HEK293 (cell line): Measurements from ENCODE around the gene MKI67.

Experiments used
- CTCF ChIA-PET: fragments of 350-600 bp; formaldehyde crosslinking; extraction: SDS; loops from one replicate; lab custom pipeline; 2021; ENCODE audit warnings: antibody characterized with exemption; lab: Yijun Ruan, JAX
- POLR2A ChIA-PET: fragments of 300-600 bp; formaldehyde crosslinking; extraction: SDS; loops from one replicate; lab custom pipeline; 2020; ENCODE audit warnings: antibody characterized with exemption, inconsistent platforms; lab: Yijun Ruan, JAX
- H3K27ac ChIP-seq: fragments of 200-500 bp; sonication (Bioruptor generic); 2 replicates; pipeline ENCODE4 v1.5.1; 2014; ENCODE audit warnings: low read depth, low read length, control low read depth, inconsistent platforms; ENCODE audit errors: extremely low read depth
- H3K36me3 ChIP-seq, 2 experiments: fragments of 200-500 bp in 1 of 2; sonication (Bioruptor generic) in 1 of 2; 1 replicate in 1 of 2; 2 replicates in 1 of 2; pipeline ENCODE4 v1.5.1; 2014 to 2017; ENCODE audit warnings: inconsistent platforms in 2 of 2, low read length in 2 of 2; ENCODE audit not compliant: control insufficient read depth in 2 of 2, insufficient read depth in 1 of 2
- H3K4me1 ChIP-seq: fragments of 200-500 bp; sonication (Bioruptor generic); 2 replicates; pipeline ENCODE4 v1.5.1; 2014; ENCODE audit warnings: mild to moderate bottlenecking, low read length, inconsistent platforms; ENCODE audit not compliant: control insufficient read depth, insufficient read depth
- H3K4me3 ChIP-seq: 2 replicates; pipeline ENCODE4 v1.5.1; 2011; ENCODE audit warnings: low read depth, mild to moderate bottlenecking, control low read depth, low read length, moderate library complexity
- H3K9me3 ChIP-seq: fragments of 200-500 bp; sonication (Bioruptor generic); 2 replicates; pipeline ENCODE4 v1.5.1; 2014; ENCODE audit warnings: low read depth, low read length, inconsistent platforms; ENCODE audit not compliant: control insufficient read depth, insufficient read depth
- HIC1 ChIP-seq: fragments of 450-650 bp; formaldehyde crosslinking; IDR thresholded peaks from 2 replicates; pipeline ENCODE4 v1.5.1; 2016; ENCODE audit warnings: missing biosample characterization, missing genetic modification characterization
- INSM2 ChIP-seq: fragments of 450-650 bp; formaldehyde crosslinking; IDR thresholded peaks from 2 replicates; pipeline ENCODE4 v1.5.1; 2016; ENCODE audit warnings: missing biosample characterization, missing genetic modification characterization
- PRDM6 ChIP-seq: fragments of 450-650 bp; formaldehyde crosslinking; IDR thresholded peaks from 2 replicates; pipeline ENCODE4 v1.5.1; 2017; ENCODE audit warnings: missing biosample characterization, missing genetic modification characterization
- WT1 ChIP-seq: fragments of 450-650 bp; formaldehyde crosslinking; IDR thresholded peaks from 2 replicates; pipeline ENCODE4 v1.5.1; 2016; ENCODE audit warnings: missing biosample characterization, missing genetic modification characterization
- ZBTB17 ChIP-seq: fragments of 450-650 bp; formaldehyde crosslinking; IDR thresholded peaks from 2 replicates; pipeline ENCODE4 v1.5.1; 2016; ENCODE audit warnings: missing biosample characterization, missing genetic modification characterization
- ZFP37 ChIP-seq: fragments of 450-650 bp; formaldehyde crosslinking; IDR thresholded peaks from 2 replicates; pipeline ENCODE4 v1.5.1; 2016; ENCODE audit warnings: missing biosample characterization, missing genetic modification characterization
- ZIC2 ChIP-seq: fragments of 450-650 bp; formaldehyde crosslinking; IDR thresholded peaks from 2 replicates; pipeline ENCODE4 v1.5.1; 2016; ENCODE audit warnings: missing biosample characterization, missing genetic modification characterization
- ZNF2 ChIP-seq: fragments of 450-650 bp; formaldehyde crosslinking; IDR thresholded peaks from 2 replicates; pipeline ENCODE4 v1.5.1; 2016; ENCODE audit warnings: missing biosample characterization, missing genetic modification characterization
- ZNF211 ChIP-seq: fragments of 450-650 bp; formaldehyde crosslinking; IDR thresholded peaks from 2 replicates; pipeline ENCODE4 v1.5.1; 2016; ENCODE audit warnings: low read depth, missing biosample characterization, missing genetic modification characterization
- ZNF239 ChIP-seq: fragments of 450-650 bp; formaldehyde crosslinking; IDR thresholded peaks from 2 replicates; pipeline ENCODE4 v1.5.1; 2016; ENCODE audit warnings: missing biosample characterization, missing genetic modification characterization
- ZNF26 ChIP-seq: fragments of 450-650 bp; formaldehyde crosslinking; IDR thresholded peaks from 2 replicates; pipeline ENCODE4 v1.5.1; 2016; ENCODE audit warnings: missing biosample characterization, missing genetic modification characterization
- ZNF266 ChIP-seq: fragments of 450-650 bp; formaldehyde crosslinking; IDR thresholded peaks from 2 replicates; pipeline ENCODE4 v1.5.1; 2016; ENCODE audit warnings: missing biosample characterization, missing genetic modification characterization, low read depth
- ZNF280C ChIP-seq: fragments of 450-650 bp; formaldehyde crosslinking; IDR thresholded peaks from 2 replicates; pipeline ENCODE4 v1.5.1; 2016; ENCODE audit warnings: missing biosample characterization, missing genetic modification characterization
- ZNF292 ChIP-seq: fragments of 450-650 bp; formaldehyde crosslinking; IDR thresholded peaks from 2 replicates; pipeline ENCODE4 v1.5.1; 2016; ENCODE audit warnings: low read depth, missing biosample characterization, missing genetic modification characterization, borderline replicate concordance
- ZNF416 ChIP-seq: fragments of 450-650 bp; formaldehyde crosslinking; IDR thresholded peaks from 2 replicates; pipeline ENCODE4 v1.5.1; 2016; ENCODE audit warnings: missing biosample characterization, missing genetic modification characterization
- ZNF560 ChIP-seq: fragments of 450-650 bp; formaldehyde crosslinking; IDR thresholded peaks from 2 replicates; pipeline ENCODE4 v1.5.1; 2017; ENCODE audit warnings: missing biosample characterization, missing genetic modification characterization, borderline replicate concordance
- ZNF629 ChIP-seq: fragments of 450-650 bp; formaldehyde crosslinking; IDR thresholded peaks from 2 replicates; pipeline ENCODE4 v1.5.1; 2017; ENCODE audit warnings: missing biosample characterization, missing genetic modification characterization
- ZNF645 ChIP-seq: fragments of 450-650 bp; formaldehyde crosslinking; IDR thresholded peaks from 2 replicates; pipeline ENCODE4; 2016; ENCODE audit warnings: missing biosample characterization, missing genetic modification characterization

Gene MKI67

GRCh38 chr10:128151031-128151430 is 24.8 kb upstream of the MKI67 start:
- TF ChIP-seq HIC1 (tag by site-specific recombination): no peak
- no peak for TF ChIP-seq ZNF266 (tag by site-specific recombination)
- TF ChIP-seq ZNF416 (tag by site-specific recombination): no peak
- no peak for TF ChIP-seq ZNF292 (tag by site-specific recombination)
- TF ChIP-seq ZNF280C (tag by site-specific recombination): no peak
- TF ChIP-seq ZIC2: no peak
- TF ChIP-seq WT1 (tag by site-specific recombination): no peak
- no peak for TF ChIP-seq PRDM6 (tag by site-specific recombination)
- TF ChIP-seq ZFP37 (tag by site-specific recombination): no peak
- TF ChIP-seq ZNF211: no peak
- TF ChIP-seq ZNF26: no peak
- no peak for TF ChIP-seq ZNF645
- no peak for TF ChIP-seq ZNF239 (tag by site-specific recombination)
- Histone ChIP-seq H3K9me3 (no peaks in the 10 kb centered on the region), H3K4me3 (no peak overlapping the region), H3K4me1 (no peaks in the 10 kb centered on the region), H3K27ac (no peak overlapping the region), H3K36me3 (no peaks in the 10 kb centered on the region)
- POLR2A ChIA-PET: no interaction called here
- CTCF ChIA-PET: interaction anchor here (0.6 to 2.8 kb wide), 30 partner anchors 10 to 456 kb away, joined by 3 to 19 read pairs (median 3); no protein-coding TSS in a partner anchor

GRCh38 chr10:128150561-128150960 is 24.3 kb upstream of the MKI67 start:
- TF ChIP-seq ZNF416 (tag by site-specific recombination) (no peak), ZNF629 (tag by site-specific recombination) (no peak), ZNF2 (tag by site-specific recombination) (no peak), ZNF560 (tag by site-specific recombination) (no peak), INSM2 (tag by site-specific recombination) (no peak), ZBTB17 (tag by site-specific recombination) (0 out of 2 replicates have a peak, but pooled peaks have one; percentile 2)
- CTCF ChIA-PET: interaction anchor here (0.6 to 2.8 kb wide), 28 partner anchors 10 to 455 kb away, joined by 3 to 19 read pairs (median 3); no protein-coding TSS in a partner anchor
- Histone ChIP-seq H3K9me3 (no peaks in the 10 kb centered on the region), H3K36me3 (no peaks in the 10 kb centered on the region), H3K4me3 (no peak overlapping the region; the same call in 1 of the 2 replicates), H3K27ac (no peak overlapping the region), H3K4me1 (no peaks in the 10 kb centered on the region)
- POLR2A ChIA-PET: no interaction called here
